Activated T-cell treated with anti-CD3 and anti-CD28 coated beads, Interleukin-2, amount 50 U/mL, for 72 hours (primary cell): ENCODE data around the gene CAPN5. TPM values are rescaled to one million over a fixed set of nuclear protein-coding genes. Genes with fewer than 3 reads are reported as not detected.

Experiments used
- ATAC-seq, 2 donors: fragments of 150-1000 bp; cut with Tn5 transposase; replicated peaks in 1 of 2; 2 replicates each; pipeline ENCODE4 v1.10.0; 2021; ENCODE audit warnings: moderate library complexity in 2 of 2, mild to moderate bottlenecking in 1 of 2
- DNase-seq, 2 donors: peaks; one replicate each; pipeline ENCODE4 v3.0.0; 2021 to 2022; ENCODE audit warnings: mixed read lengths in 1 of 2
- H3K27ac Mint-ChIP-seq: one replicate; pipeline ENCODE4 v1.8.0; 2022; ENCODE audit warnings: mild to moderate bottlenecking, moderate library complexity, mixed read lengths
- H3K27me3 Mint-ChIP-seq: one replicate; pipeline ENCODE4 v1.8.0; 2022; ENCODE audit warnings: low read depth, mixed read lengths
- H3K36me3 Mint-ChIP-seq, 2 donors: one replicate each; pipeline ENCODE4 v1.8.0; 2022; ENCODE audit warnings: mixed read lengths in 2 of 2, mild to moderate bottlenecking in 1 of 2; ENCODE audit not compliant: insufficient read depth in 2 of 2
- H3K4me1 Mint-ChIP-seq: one replicate; pipeline ENCODE4 v1.8.0; 2022; ENCODE audit warnings: low read depth, mixed read lengths
- H3K4me3 Mint-ChIP-seq, 2 donors: one replicate each; pipeline ENCODE4 v1.8.0; 2022; ENCODE audit warnings: mild to moderate bottlenecking in 2 of 2, mixed read lengths in 2 of 2, moderate library complexity in 2 of 2
- H3K9me3 Mint-ChIP-seq, 2 donors: one replicate each; pipeline ENCODE4 v1.8.0; 2022; ENCODE audit warnings: mixed read lengths in 2 of 2
- total RNA-seq, 2 donors: library from RNA; stranded (reverse); gene quantifications; one replicate each; pipeline ENCODE4 v1.2.3, GENCODE V29; 2022

Gene CAPN5
- total RNA-seq, 2 donors from 2014 or later = 1.0 to 1.1 TPM

DNA sequence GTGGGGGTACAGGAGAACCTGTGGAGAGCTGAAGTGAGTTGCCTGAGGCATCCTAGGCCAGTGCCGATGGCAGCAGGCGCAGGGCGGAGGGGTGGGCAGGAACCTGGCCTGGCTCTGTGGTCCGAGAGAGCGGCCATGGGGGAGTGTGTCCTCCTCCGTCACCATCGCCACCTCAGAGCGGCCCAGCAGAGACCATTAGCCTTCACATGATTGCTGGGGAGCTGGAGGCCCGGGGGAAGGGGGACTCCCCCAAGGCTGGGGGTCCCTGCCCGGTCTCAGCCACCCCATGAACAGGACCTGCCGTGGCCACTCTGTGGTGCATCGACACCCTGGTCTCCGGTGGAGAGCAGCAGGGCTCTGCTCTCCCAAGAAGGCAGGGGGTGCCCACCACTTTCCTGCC, 40.0 kb downstream of the CAPN5 start:
- Mint-ChIP-seq H3K36me3 (no peaks in the 10 kb centered on the region), H3K4me3 (no peak overlapping the region), H3K27ac (no peak overlapping the region)

DNA sequence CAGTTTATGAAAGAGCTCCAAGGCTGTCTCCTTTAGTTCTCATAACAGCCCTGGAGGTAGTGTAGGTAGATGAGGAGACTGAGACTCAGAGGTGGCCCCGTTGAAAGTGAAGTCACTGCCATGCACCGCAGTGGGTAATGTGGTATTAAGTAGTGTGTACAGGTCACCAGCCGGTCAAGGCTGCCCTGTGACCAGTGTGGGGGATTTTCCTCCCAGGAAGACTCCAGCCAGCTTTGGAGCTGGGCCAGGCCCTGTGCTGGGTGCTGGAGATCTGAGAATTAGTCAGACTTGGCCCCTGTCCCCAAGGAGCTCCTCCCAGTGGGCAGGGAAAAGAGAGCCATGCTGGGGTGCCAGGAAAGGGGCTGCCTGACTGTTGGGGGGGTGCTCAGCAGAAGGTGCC, 41.2 kb downstream of the CAPN5 start:
- ATAC-seq = no peak
- Mint-ChIP-seq H3K4me3 (no peak overlapping the region), H3K9me3 (no peaks in the 10 kb centered on the region), H3K27ac (no peak overlapping the region), H3K27me3 (no peaks in the 10 kb centered on the region), H3K36me3 (no peaks in the 10 kb centered on the region), H3K4me1 (no peaks in the 10 kb centered on the region)
- no peak for DNase-seq

More for the DNA sequence above, 40.0 kb downstream of the CAPN5 start:
- Mint-ChIP-seq H3K9me3 (no peaks in the 10 kb centered on the region), H3K27me3 (no peaks in the 10 kb centered on the region), H3K4me1 (no peaks in the 10 kb centered on the region)
- ATAC-seq (no peak), DNase-seq (no peak)

- DNase-seq (no peak), ATAC-seq (no peak)
- no peaks in the 10 kb centered on the region for H3K27me3 Mint-ChIP-seq
- H3K36me3 Mint-ChIP-seq = no peaks in the 10 kb centered on the region
- H3K4me1 Mint-ChIP-seq = no peaks in the 10 kb centered on the region
- H3K4me3 Mint-ChIP-seq = no peak overlapping the region
- H3K27ac Mint-ChIP-seq = no peak overlapping the region
- H3K9me3 Mint-ChIP-seq = no peaks in the 10 kb centered on the region
These were observed 41.7 kb downstream of the CAPN5 start for GRCh38 chr11:77108436-77108835.

GRCh38 chr11:77109236-77110019, 42.7 kb downstream of the CAPN5 start:
- H3K4me3 Mint-ChIP-seq = no peak overlapping the region
- H3K27me3 Mint-ChIP-seq = no peaks in the 10 kb centered on the region
- no peaks in the 10 kb centered on the region for H3K9me3 Mint-ChIP-seq
- no peaks in the 10 kb centered on the region for H3K4me1 Mint-ChIP-seq
- ATAC-seq = no peak
- no peak overlapping the region for H3K27ac Mint-ChIP-seq
- DNase-seq = no peak
- H3K36me3 Mint-ChIP-seq = no peaks in the 10 kb centered on the region

DNA sequence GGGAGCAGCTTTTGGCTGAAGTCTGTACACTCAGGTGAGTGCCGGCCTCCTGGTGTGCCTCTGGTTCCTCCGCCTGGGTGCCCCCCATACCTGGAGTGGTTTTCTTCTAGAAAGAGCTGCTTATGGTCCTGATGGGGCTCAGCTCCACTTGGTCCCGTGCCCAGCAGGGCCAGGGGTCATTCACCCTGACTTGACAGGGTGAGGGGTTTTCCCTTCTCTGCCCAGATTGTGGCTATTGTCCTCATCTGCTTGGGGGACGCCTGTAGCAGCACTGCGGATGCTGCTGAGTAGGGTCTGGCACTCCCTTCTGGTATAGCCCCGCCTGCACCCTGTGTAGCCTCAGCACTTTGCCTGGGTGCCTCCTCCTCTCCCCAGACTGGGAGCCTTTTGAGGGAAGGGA, 44.1 kb downstream of the CAPN5 start:
- Mint-ChIP-seq H3K4me1 (no peaks in the 10 kb centered on the region), H3K9me3 (no peaks in the 10 kb centered on the region), H3K36me3 (no peaks in the 10 kb centered on the region), H3K27me3 (no peaks in the 10 kb centered on the region), H3K4me3 (no peak overlapping the region), H3K27ac (no peak overlapping the region)
- DNase-seq (no peak), ATAC-seq (no peak)

DNA sequence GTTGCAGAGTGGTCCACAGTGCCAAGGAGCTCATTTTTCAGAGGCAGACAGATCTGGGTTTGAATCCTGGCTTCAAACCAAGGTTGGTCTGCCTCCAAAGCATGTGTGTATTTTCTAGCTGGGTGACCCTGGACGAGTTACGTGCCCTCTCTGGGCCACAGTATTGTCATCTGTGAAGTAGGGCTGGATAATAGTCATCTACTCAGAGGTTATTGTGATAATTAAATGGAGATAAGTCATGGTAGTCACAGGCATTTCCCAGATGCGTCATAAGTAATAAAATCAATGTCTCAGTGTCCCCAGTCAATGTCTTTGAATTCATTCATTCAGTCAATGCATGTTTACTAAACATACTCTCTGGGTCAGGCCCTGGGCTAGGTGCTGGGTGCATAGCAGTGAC, 44.5 kb downstream of the CAPN5 start:
- no peaks in the 10 kb centered on the region for H3K36me3 Mint-ChIP-seq
- no peak for DNase-seq
- H3K4me1 Mint-ChIP-seq = no peaks in the 10 kb centered on the region
- no peaks in the 10 kb centered on the region for H3K9me3 Mint-ChIP-seq
- no peaks in the 10 kb centered on the region for H3K27me3 Mint-ChIP-seq
- no peak for ATAC-seq
- H3K27ac Mint-ChIP-seq = no peak overlapping the region
- no peak overlapping the region for H3K4me3 Mint-ChIP-seq

GRCh38 chr11:77111946-77112345, 45.2 kb downstream of the CAPN5 start:
- Mint-ChIP-seq H3K27me3 (no peaks in the 10 kb centered on the region), H3K4me3 (no peak overlapping the region)
- ATAC-seq = no peak

GRCh38 chr11:77112641-77113381, 46.0 kb downstream of the CAPN5 start:
- Mint-ChIP-seq H3K27ac (no peak overlapping the region), H3K4me3 (no peak overlapping the region), H3K9me3 (no peaks in the 10 kb centered on the region), H3K4me1 (no peaks in the 10 kb centered on the region), H3K27me3 (no peaks in the 10 kb centered on the region), H3K36me3 (no peaks in the 10 kb centered on the region)
- DNase-seq (no peak), ATAC-seq (no peak)

More at GRCh38 chr11:77111946-77112345, 45.2 kb downstream of the CAPN5 start:
- H3K9me3 Mint-ChIP-seq = no peaks in the 10 kb centered on the region
- DNase-seq = no peak
- no peak overlapping the region for H3K27ac Mint-ChIP-seq
- no peaks in the 10 kb centered on the region for H3K4me1 Mint-ChIP-seq
- no peaks in the 10 kb centered on the region for H3K36me3 Mint-ChIP-seq

- H3K4me1 Mint-ChIP-seq = no peaks in the 10 kb centered on the region
- H3K27me3 Mint-ChIP-seq = no peaks in the 10 kb centered on the region
- no peak overlapping the region for H3K4me3 Mint-ChIP-seq
- DNase-seq (peak; percentile 15 to 36), ATAC-seq (no peak)
- H3K27ac Mint-ChIP-seq = no peak overlapping the region
- H3K36me3 Mint-ChIP-seq = no peaks in the 10 kb centered on the region
- H3K9me3 Mint-ChIP-seq = no peaks in the 10 kb centered on the region
These were observed 46.8 kb downstream of the CAPN5 start for GRCh38 chr11:77113382-77114088.

GRCh38 chr11:77114089-77114463, 47.3 kb downstream of the CAPN5 start:
- no peak for ATAC-seq
- no peak for DNase-seq
- Mint-ChIP-seq H3K4me3 (no peak overlapping the region), H3K36me3 (no peaks in the 10 kb centered on the region), H3K27me3 (no peaks in the 10 kb centered on the region), H3K4me1 (no peaks in the 10 kb centered on the region), H3K27ac (no peak overlapping the region), H3K9me3 (no peaks in the 10 kb centered on the region)

DNA sequence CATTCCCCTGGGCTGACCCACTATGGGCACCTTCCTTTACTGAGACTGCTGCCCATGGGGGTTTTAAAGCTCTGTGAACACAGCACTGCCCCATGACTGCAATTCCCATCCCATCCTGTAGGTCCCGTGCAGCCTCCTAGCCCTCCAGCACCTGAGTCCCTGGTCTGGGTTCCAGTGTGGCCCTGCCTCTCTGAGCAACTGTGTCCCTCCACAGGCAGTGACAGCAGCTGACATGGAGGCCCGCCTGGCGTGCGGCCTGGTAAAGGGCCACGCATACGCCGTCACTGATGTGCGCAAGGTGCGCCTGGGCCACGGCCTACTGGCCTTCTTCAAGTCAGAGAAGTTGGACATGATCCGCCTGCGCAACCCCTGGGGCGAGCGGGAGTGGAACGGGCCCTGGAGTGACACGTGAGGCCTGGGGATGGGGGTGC, 48.4 kb downstream of the CAPN5 start:
- DNase-seq (no peak), ATAC-seq (no peak)
- Mint-ChIP-seq H3K9me3 (no peaks in the 10 kb centered on the region), H3K27me3 (no peaks in the 10 kb centered on the region), H3K4me1 (no peaks in the 10 kb centered on the region), H3K36me3 (no peaks in the 10 kb centered on the region), H3K4me3 (no peak overlapping the region), H3K27ac (no peak overlapping the region)

DNA sequence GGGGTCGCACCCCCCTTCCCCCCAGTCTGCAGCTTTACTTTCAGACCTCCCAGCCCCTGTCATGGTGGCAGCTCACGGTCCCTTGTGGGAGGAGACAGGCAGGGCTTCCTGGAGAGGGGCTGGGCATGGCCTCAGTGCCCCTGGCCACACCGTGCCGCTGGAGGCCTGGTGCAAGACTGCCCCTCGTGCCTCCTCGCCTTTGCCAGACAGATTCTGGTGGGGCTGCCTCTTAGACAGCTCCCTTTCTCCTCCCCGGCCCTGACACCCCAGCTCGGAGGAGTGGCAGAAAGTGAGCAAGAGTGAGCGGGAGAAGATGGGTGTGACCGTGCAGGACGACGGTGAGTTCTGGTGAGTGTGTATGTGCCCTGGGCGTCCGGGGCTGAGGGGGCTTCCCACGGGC, 49.2 kb downstream of the CAPN5 start:
- Mint-ChIP-seq H3K27ac (no peak overlapping the region), H3K9me3 (no peaks in the 10 kb centered on the region), H3K36me3 (no peaks in the 10 kb centered on the region), H3K4me3 (no peak overlapping the region), H3K4me1 (no peaks in the 10 kb centered on the region), H3K27me3 (no peaks in the 10 kb centered on the region)
- ATAC-seq (no peak), DNase-seq (no peak)

GRCh38 chr11:77117492-77117891, 50.7 kb downstream of the CAPN5 start:
- no peak overlapping the region for H3K27ac Mint-ChIP-seq
- DNase-seq (no peak), ATAC-seq (no peak)
- H3K4me3 Mint-ChIP-seq = no peak overlapping the region
- H3K9me3 Mint-ChIP-seq = no peaks in the 10 kb centered on the region
- H3K4me1 Mint-ChIP-seq = no peaks in the 10 kb centered on the region
- H3K36me3 Mint-ChIP-seq = no peaks in the 10 kb centered on the region
- no peaks in the 10 kb centered on the region for H3K27me3 Mint-ChIP-seq
